Ishikawa (cell line): ENCODE results near the gene SH3GLB1.

ENCODE experiments used
- CEBPB ChIP-seq: IDR thresholded peaks from 2 replicates; pipeline ENCODE4 v1.6.1; 2012
- CREB1 ChIP-seq: IDR thresholded peaks from 2 replicates; pipeline ENCODE4 v1.6.1; 2012; ENCODE audit warnings: low read depth
- EGR1 ChIP-seq: IDR thresholded peaks from 2 replicates; pipeline ENCODE4 v1.6.1; 2012
- EP300 ChIP-seq: IDR thresholded peaks from 2 replicates; pipeline ENCODE4 v1.6.1; 2012; ENCODE audit warnings: borderline replicate concordance
- FOXM1 ChIP-seq: IDR thresholded peaks from 2 replicates; pipeline ENCODE4 v1.6.1; 2012; ENCODE audit warnings: low read depth, borderline replicate concordance
- MAX ChIP-seq: IDR thresholded peaks from 2 replicates; pipeline ENCODE4 v1.6.1; 2012
- NFIC ChIP-seq: IDR thresholded peaks from 2 replicates; pipeline ENCODE4 v1.6.1; 2012
- RAD21 ChIP-seq: IDR thresholded peaks from 2 replicates; pipeline ENCODE4 v1.6.1; 2012; ENCODE audit warnings: low read depth
- REST ChIP-seq: IDR thresholded peaks from 2 replicates; pipeline ENCODE4 v1.6.1; 2012; ENCODE audit warnings: low read depth, mild to moderate bottlenecking
- TAF1 ChIP-seq: IDR thresholded peaks from 2 replicates; pipeline ENCODE4 v1.6.1; 2012; ENCODE audit warnings: low read depth, mild to moderate bottlenecking
- TCF12 ChIP-seq: IDR thresholded peaks from 2 replicates; pipeline ENCODE4 v1.6.1; 2012; ENCODE audit warnings: low read depth
- TEAD4 ChIP-seq: IDR thresholded peaks from 2 replicates; pipeline ENCODE4 v1.6.1; 2012
- USF1 ChIP-seq: IDR thresholded peaks from 2 replicates; pipeline ENCODE4 v1.6.1; 2012
- YY1 ChIP-seq: IDR thresholded peaks from 2 replicates; pipeline ENCODE4 v1.6.1; 2012; ENCODE audit warnings: low read depth
- ZBTB7A ChIP-seq: IDR thresholded peaks from 2 replicates; pipeline ENCODE4 v1.6.1; 2012; ENCODE audit warnings: low read depth

Gene SH3GLB1

GRCh38 chr1:86751923-86752322 is 47.5 kb downstream of the SH3GLB1 start:
- TF ChIP-seq NFIC (no peak), CREB1 (no peak), RAD21 (no peak), REST (no peak), TAF1 (no peak), TCF12 (no peak), EGR1 (no peak)

- no peak for TF ChIP-seq EGR1
- TF ChIP-seq RAD21: peak; percentile 24; the same call in 1 of the 2 replicates
Measured at GRCh38 chr1:86753700-86754099, 49.3 kb downstream of the SH3GLB1 start.

GRCh38 chr1:86754265-86754974 is 50.0 kb downstream of the SH3GLB1 start:
- TF ChIP-seq TCF12: no peak
- no peak for TF ChIP-seq ZBTB7A
- TF ChIP-seq TAF1: no peak
- TF ChIP-seq USF1: no peak
- TF ChIP-seq FOXM1: no peak
- TF ChIP-seq EP300: no peak
- no peak for TF ChIP-seq MAX
- no peak for TF ChIP-seq NFIC
- TF ChIP-seq TEAD4: no peak

GRCh38 chr1:86756062-86756406 is 51.7 kb downstream of the SH3GLB1 start:
- TF ChIP-seq RAD21 (no peak), CREB1 (no peak), EGR1 (no peak), CEBPB (no peak), MAX (no peak), FOXM1 (no peak), YY1 (no peak)

GRCh38 chr1:86757272-86757984 is 53.1 kb downstream of the SH3GLB1 start:
- no peak for TF ChIP-seq RAD21

- TF ChIP-seq YY1 (no peak), EP300 (no peak), REST (no peak), CEBPB (no peak), EGR1 (no peak), CREB1 (no peak), ZBTB7A (no peak), NFIC (no peak), RAD21 (no peak), TAF1 (no peak), TCF12 (no peak), TEAD4 (no peak), FOXM1 (no peak)
Measured at GRCh38 chr1:86758570-86758969, 54.2 kb downstream of the SH3GLB1 start.

- TF ChIP-seq TEAD4: no peak
- no peak for TF ChIP-seq EGR1
- no peak for TF ChIP-seq USF1
- TF ChIP-seq CREB1: no peak
- no peak for TF ChIP-seq YY1
- TF ChIP-seq EP300: no peak
- TF ChIP-seq CEBPB: no peak
- TF ChIP-seq NFIC: no peak
- no peak for TF ChIP-seq ZBTB7A
Measured at GRCh38 chr1:86760199-86760598, 55.8 kb downstream of the SH3GLB1 start.
